ENCODE results near the gene CSF3. TPM values are rescaled to one million over a fixed set of nuclear protein-coding genes. Genes with fewer than 3 reads are reported as not detected.
A peak's percentile ranks its signal among the peaks of the same experiment; 100 is the strongest.

The CSF3 gene
- total and polyA plus RNA-seq, 2 of the 13 experiments (the other 11 are each of a cell fraction or from before 2014, with no cell fraction given): 0.09 TPM; not detected in 1

DNA sequence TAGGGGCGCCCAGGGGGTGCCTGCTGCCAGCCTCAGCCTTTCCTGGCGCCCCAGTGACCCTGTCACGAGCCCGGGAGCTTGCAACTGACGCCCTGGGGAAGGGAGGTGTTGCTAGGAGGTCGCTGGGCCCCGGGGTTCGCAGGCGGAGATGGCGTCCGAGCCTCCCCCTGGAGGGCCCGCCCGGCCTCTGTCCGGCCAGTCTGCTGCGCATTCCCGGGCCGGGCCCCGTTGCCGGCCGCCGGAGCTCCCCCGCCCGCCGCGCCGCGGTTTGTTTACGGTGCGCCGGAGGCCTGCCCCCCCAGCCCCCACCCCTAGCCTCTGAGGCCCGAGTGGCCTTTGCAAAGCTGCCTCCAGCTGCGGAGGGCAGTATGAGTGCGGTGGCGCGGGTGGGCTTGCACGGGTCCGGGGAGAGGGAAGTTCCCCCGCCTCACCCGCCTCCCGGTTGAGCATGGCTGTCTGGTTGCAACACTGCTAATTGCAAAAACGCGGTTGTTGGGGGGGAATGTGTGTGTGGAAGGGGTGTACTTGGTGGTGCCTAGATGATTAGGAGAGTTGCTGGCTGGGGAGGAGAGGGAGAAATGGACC, 48.0 kb downstream of the CSF3 start (continued):
- TF ChIP-seq, protein P1, sequence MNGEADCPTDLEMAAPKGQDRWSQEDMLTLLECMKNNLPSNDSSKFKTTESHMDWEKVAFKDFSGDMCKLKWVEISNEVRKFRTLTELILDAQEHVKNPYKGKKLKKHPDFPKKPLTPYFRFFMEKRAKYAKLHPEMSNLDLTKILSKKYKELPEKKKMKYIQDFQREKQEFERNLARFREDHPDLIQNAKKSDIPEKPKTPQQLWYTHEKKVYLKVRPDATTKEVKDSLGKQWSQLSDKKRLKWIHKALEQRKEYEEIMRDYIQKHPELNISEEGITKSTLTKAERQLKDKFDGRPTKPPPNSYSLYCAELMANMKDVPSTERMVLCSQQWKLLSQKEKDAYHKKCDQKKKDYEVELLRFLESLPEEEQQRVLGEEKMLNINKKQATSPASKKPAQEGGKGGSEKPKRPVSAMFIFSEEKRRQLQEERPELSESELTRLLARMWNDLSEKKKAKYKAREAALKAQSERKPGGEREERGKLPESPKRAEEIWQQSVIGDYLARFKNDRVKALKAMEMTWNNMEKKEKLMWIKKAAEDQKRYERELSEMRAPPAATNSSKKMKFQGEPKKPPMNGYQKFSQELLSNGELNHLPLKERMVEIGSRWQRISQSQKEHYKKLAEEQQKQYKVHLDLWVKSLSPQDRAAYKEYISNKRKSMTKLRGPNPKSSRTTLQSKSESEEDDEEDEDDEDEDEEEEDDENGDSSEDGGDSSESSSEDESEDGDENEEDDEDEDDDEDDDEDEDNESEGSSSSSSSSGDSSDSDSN (CRISPR knock-in tag; IDR thresholded peaks at IDR 0.05): peak; percentile 77; the same call in 1 of the 2 replicates
- no peak for TF ChIP-seq ZFP1 (CRISPR knock-in tag; IDR thresholded peaks at IDR 0.05)
- TF ChIP-seq, protein P2, sequence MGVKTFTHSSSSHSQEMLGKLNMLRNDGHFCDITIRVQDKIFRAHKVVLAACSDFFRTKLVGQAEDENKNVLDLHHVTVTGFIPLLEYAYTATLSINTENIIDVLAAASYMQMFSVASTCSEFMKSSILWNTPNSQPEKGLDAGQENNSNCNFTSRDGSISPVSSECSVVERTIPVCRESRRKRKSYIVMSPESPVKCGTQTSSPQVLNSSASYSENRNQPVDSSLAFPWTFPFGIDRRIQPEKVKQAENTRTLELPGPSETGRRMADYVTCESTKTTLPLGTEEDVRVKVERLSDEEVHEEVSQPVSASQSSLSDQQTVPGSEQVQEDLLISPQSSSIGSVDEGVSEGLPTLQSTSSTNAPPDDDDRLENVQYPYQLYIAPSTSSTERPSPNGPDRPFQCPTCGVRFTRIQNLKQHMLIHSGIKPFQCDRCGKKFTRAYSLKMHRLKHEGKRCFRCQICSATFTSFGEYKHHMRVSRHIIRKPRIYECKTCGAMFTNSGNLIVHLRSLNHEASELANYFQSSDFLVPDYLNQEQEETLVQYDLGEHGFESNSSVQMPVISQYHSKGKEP (CRISPR knock-in tag; IDR thresholded peaks at IDR 0.05): no peak
- no peak for TF ChIP-seq ZNF468 (CRISPR knock-in tag; IDR thresholded peaks at IDR 0.05)
- no peak for TF ChIP-seq NR2F6 (IDR thresholded peaks at IDR 0.05)
- no peak for TF ChIP-seq NR2F6 (CRISPR knock-in tag; IDR thresholded peaks at IDR 0.05)
- no peak for TF ChIP-seq ZFAT (CRISPR knock-in tag; conservative IDR thresholded peaks at IDR 0.05)
- TF ChIP-seq XBP1 (CRISPR knock-in tag; IDR thresholded peaks at IDR 0.05): no peak
- TF ChIP-seq, protein P3, sequence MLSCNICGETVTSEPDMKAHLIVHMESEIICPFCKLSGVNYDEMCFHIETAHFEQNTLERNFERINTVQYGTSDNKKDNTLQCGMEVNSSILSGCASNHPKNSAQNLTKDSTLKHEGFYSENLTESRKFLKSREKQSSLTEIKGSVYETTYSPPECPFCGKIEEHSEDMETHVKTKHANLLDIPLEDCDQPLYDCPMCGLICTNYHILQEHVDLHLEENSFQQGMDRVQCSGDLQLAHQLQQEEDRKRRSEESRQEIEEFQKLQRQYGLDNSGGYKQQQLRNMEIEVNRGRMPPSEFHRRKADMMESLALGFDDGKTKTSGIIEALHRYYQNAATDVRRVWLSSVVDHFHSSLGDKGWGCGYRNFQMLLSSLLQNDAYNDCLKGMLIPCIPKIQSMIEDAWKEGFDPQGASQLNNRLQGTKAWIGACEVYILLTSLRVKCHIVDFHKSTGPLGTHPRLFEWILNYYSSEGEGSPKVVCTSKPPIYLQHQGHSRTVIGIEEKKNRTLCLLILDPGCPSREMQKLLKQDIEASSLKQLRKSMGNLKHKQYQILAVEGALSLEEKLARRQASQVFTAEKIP (CRISPR knock-in tag; IDR thresholded peaks at IDR 0.05; ENCODE audit: borderline replicate concordance): no peak
- no peak for TF ChIP-seq SRF (IDR thresholded peaks at IDR 0.05; ENCODE audit: low read depth, low read length)
- TF ChIP-seq RAD51 (IDR thresholded peaks at IDR 0.05; ENCODE audit: borderline replicate concordance): no peak
- TF ChIP-seq KAT8 (CRISPR knock-in tag; IDR thresholded peaks at IDR 0.05): no peak
- no peak for TF ChIP-seq KLF11 (CRISPR knock-in tag; IDR thresholded peaks at IDR 0.05)
- TF ChIP-seq DNMT3B (CRISPR knock-in tag; conservative IDR thresholded peaks at IDR 0.05): no peak
- TF ChIP-seq ZNF543 (CRISPR knock-in tag; IDR thresholded peaks at IDR 0.05): no peak
- TF ChIP-seq ZSCAN31 (CRISPR knock-in tag; IDR thresholded peaks at IDR 0.05; ENCODE audit: low read depth): 0 out of 2 replicates have a peak, but pooled peaks have one; percentile 16
- no peak for TF ChIP-seq ZBTB34 (CRISPR knock-in tag; IDR thresholded peaks at IDR 0.05)
- no peak for TF ChIP-seq SOX13 (IDR thresholded peaks at IDR 0.05)
- TF ChIP-seq SOX13 (CRISPR knock-in tag; conservative IDR thresholded peaks at IDR 0.05 in 1 of 2, IDR thresholded peaks at IDR 0.05 in 1 of 2): no peak
- no peak for TF ChIP-seq ATAD3A (CRISPR knock-in tag; IDR thresholded peaks at IDR 0.05)
- 0 out of 2 replicates have a peak, but pooled peaks have one; percentile 20 for TF ChIP-seq ZNF589 (CRISPR knock-in tag; conservative IDR thresholded peaks at IDR 0.05)
- no peak for TF ChIP-seq MED13 (CRISPR knock-in tag; IDR thresholded peaks at IDR 0.05)
- TF ChIP-seq ZNF496 (CRISPR knock-in tag; IDR thresholded peaks at IDR 0.05; ENCODE audit: insufficient replicate concordance): no peak
- no peak for TF ChIP-seq KAT2B (IDR thresholded peaks at IDR 0.05; ENCODE audit: borderline replicate concordance, low read depth, low read length)
- TF ChIP-seq ZNF10 (CRISPR knock-in tag; IDR thresholded peaks at IDR 0.05; ENCODE audit: borderline replicate concordance, low read depth): no peak
- no peak for TF ChIP-seq PRPF4 (IDR thresholded peaks at IDR 0.05; ENCODE audit: low read depth, low read length, poor library complexity, severe bottlenecking)

All from HepG2 (cell line).